ENCODE results near the gene ARL4C. TPM values are rescaled to one million over a fixed set of nuclear protein-coding genes. Genes with fewer than 3 reads are reported as not detected.

Gene ARL4C
- total and polyA plus RNA-seq, 2 experiments from 2014 or later: 5.8 to 9.9 TPM

GRCh38 chr2:234526711-234527110 is 29.8 kb upstream of the ARL4C start (continued):
- TF ChIP-seq, protein P1, sequence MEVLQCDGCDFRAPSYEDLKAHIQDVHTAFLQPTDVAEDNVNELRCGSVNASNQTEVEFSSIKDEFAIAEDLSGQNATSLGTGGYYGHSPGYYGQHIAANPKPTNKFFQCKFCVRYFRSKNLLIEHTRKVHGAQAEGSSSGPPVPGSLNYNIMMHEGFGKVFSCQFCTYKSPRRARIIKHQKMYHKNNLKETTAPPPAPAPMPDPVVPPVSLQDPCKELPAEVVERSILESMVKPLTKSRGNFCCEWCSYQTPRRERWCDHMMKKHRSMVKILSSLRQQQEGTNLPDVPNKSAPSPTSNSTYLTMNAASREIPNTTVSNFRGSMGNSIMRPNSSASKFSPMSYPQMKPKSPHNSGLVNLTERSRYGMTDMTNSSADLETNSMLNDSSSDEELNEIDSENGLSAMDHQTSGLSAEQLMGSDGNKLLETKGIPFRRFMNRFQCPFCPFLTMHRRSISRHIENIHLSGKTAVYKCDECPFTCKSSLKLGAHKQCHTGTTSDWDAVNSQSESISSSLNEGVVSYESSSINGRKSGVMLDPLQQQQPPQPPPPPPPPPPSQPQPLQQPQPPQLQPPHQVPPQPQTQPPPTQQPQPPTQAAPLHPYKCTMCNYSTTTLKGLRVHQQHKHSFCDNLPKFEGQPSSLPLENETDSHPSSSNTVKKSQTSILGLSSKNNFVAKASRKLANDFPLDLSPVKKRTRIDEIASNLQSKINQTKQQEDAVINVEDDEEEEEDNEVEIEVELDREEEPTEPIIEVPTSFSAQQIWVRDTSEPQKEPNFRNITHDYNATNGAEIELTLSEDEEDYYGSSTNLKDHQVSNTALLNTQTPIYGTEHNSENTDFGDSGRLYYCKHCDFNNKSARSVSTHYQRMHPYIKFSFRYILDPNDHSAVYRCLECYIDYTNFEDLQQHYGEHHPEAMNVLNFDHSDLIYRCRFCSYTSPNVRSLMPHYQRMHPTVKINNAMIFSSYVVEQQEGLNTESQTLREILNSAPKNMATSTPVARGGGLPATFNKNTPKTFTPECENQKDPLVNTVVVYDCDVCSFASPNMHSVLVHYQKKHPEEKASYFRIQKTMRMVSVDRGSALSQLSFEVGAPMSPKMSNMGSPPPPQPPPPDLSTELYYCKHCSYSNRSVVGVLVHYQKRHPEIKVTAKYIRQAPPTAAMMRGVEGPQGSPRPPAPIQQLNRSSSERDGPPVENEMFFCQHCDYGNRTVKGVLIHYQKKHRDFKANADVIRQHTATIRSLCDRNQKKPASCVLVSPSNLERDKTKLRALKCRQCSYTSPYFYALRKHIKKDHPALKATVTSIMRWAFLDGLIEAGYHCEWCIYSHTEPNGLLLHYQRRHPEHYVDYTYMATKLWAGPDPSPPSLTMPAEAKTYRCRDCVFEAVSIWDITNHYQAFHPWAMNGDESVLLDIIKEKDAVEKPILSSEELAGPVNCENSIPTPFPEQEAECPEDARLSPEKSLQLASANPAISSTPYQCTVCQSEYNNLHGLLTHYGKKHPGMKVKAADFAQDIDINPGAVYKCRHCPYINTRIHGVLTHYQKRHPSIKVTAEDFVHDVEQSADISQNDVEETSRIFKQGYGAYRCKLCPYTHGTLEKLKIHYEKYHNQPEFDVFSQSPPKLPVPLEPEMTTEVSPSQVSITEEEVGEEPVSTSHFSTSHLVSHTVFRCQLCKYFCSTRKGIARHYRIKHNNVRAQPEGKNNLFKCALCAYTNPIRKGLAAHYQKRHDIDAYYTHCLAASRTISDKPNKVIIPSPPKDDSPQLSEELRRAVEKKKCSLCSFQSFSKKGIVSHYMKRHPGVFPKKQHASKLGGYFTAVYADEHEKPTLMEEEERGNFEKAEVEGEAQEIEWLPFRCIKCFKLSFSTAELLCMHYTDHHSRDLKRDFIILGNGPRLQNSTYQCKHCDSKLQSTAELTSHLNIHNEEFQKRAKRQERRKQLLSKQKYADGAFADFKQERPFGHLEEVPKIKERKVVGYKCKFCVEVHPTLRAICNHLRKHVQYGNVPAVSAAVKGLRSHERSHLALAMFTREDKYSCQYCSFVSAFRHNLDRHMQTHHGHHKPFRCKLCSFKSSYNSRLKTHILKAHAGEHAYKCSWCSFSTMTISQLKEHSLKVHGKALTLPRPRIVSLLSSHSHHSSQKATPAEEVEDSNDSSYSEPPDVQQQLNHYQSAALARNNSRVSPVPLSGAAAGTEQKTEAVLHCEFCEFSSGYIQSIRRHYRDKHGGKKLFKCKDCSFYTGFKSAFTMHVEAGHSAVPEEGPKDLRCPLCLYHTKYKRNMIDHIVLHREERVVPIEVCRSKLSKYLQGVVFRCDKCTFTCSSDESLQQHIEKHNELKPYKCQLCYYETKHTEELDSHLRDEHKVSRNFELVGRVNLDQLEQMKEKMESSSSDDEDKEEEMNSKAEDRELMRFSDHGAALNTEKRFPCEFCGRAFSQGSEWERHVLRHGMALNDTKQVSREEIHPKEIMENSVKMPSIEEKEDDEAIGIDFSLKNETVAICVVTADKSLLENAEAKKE (CRISPR knock-in tag; IDR thresholded peaks at IDR 0.05): no peak
- no peak for TF ChIP-seq NANOG (IDR thresholded peaks at IDR 0.05; ENCODE audit: borderline replicate concordance)
- no peak for TF ChIP-seq JUNB (IDR thresholded peaks at IDR 0.05; ENCODE audit: unreplicated experiment)
- TF ChIP-seq REST (IDR thresholded peaks at IDR 0.05; ENCODE audit: unreplicated experiment): no peak

DNA sequence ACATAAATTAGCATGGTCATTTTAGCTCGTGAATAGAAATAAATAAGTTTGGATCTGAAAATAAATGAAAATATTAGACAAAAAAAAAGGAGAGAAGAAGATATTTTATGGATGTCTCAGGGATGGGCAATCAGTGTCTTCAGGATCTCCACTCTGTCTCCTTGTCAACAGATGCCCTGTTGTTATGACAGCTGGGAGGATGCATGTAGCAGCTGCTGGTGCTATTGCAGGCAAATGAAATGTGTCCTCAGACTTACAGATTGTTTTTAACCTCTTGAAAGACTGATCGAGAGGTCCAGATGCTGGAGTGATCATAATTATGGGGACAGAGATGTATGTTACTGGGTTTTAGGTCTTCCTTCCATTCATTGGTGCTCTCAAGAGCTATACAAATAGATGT is 24.7 kb upstream of the ARL4C start:
- Histone ChIP-seq H3K9me2 (ENCODE audit: insufficient read depth) (no peaks in the 10 kb centered on the region), H3K4me2 (no peak overlapping the region), H2AFZ (no peak overlapping the region), H3K36me3 (ENCODE audit: insufficient read depth) (no peaks in the 10 kb centered on the region; the same call in 1 of the 2 replicates), H3K27me3 (ENCODE audit: insufficient read depth) (no peaks in the 10 kb centered on the region), H3K79me2 (replicated peaks; ENCODE audit: insufficient read depth) (no peaks in the 10 kb centered on the region), H3F3A (replicated peaks; ENCODE audit: low read depth) (no peaks in the 10 kb centered on the region), H3K4me1 (ENCODE audit: insufficient read depth) (no peaks in the 10 kb centered on the region), H3K4me3 (no peak overlapping the region), H3K27ac (ENCODE audit: low read depth) (no peak overlapping the region), H4K20me1 (replicated peaks; ENCODE audit: insufficient read depth) (no peaks in the 10 kb centered on the region)
- no peak for DNase-seq (ENCODE audit: low spot score)
- Mint-ChIP-seq H3K4me3 (no peak overlapping the region), H3K36me3 (ENCODE audit: low read depth) (no peaks in the 10 kb centered on the region), H3K9me3 (peaks cover 4% of the 10 kb centered on the region; the same call in 1 of the 3 replicates), H3K4me1 (no peaks in the 10 kb centered on the region; the same call in 2 of the 3 replicates), H3K27me3 (ENCODE audit: insufficient read depth, low read depth, poor library complexity) (peaks cover 6% of the 10 kb centered on the region), H3K27ac (no peak overlapping the region)
- ATAC-seq: no peak
- TF ChIP-seq POLR2AphosphoS5 (IDR thresholded peaks at IDR 0.05; ENCODE audit: low read depth) (no peak), CREB1 (CRISPR knock-in tag; IDR thresholded peaks at IDR 0.05; ENCODE audit: low read depth) (no peak), JUNB (IDR thresholded peaks at IDR 0.05; ENCODE audit: unreplicated experiment) (no peak), NANOG (IDR thresholded peaks at IDR 0.05; ENCODE audit: borderline replicate concordance) (no peak), EZH2 (IDR thresholded peaks at IDR 0.05; ENCODE audit: low read depth, unreplicated experiment) (no peak), REST (IDR thresholded peaks at IDR 0.05; ENCODE audit: unreplicated experiment) (no peak), ZNF114 (CRISPR knock-in tag; IDR thresholded peaks at IDR 0.05) (no peak), STAT1 (IDR thresholded peaks at IDR 0.05; ENCODE audit: unreplicated experiment) (no peak), EZH2phosphoT487 (IDR thresholded peaks at IDR 0.05; ENCODE audit: unreplicated experiment) (no peak)

Data from GM23338 (cell line).